ENCODE data around the gene AAK1.
A peak's percentile ranks its signal among the peaks of the same experiment; 100 is the strongest.

AAK1 gene

DNA sequence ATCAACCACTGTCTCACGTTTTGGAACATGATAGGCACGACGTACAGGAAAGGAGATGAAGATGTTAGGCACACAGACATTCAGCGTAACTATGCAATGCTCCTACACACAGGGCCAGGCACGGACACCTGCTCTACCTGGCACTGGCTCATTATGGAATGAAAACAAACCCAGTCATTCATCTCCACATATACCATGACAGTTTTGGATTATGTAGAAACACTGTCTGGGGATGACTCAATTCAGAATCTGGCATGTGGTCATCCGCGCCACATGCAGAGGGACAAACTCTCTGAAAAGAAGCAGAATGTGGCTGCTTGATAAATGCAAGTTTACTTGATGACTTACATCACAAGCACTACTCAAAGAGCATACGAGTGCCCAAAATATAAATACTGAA is 176.8 kb downstream of the AAK1 start:
- TF ChIP-seq, protein P1, sequence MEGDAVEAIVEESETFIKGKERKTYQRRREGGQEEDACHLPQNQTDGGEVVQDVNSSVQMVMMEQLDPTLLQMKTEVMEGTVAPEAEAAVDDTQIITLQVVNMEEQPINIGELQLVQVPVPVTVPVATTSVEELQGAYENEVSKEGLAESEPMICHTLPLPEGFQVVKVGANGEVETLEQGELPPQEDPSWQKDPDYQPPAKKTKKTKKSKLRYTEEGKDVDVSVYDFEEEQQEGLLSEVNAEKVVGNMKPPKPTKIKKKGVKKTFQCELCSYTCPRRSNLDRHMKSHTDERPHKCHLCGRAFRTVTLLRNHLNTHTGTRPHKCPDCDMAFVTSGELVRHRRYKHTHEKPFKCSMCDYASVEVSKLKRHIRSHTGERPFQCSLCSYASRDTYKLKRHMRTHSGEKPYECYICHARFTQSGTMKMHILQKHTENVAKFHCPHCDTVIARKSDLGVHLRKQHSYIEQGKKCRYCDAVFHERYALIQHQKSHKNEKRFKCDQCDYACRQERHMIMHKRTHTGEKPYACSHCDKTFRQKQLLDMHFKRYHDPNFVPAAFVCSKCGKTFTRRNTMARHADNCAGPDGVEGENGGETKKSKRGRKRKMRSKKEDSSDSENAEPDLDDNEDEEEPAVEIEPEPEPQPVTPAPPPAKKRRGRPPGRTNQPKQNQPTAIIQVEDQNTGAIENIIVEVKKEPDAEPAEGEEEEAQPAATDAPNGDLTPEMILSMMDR (conservative IDR thresholded peaks at IDR 0.05; ENCODE audit: low read length), result no peak
- no peak overlapping the region for H3K4me3 ChIP-seq (ENCODE audit: low read length)
- DNase-seq (ENCODE audit: low read depth), result no peak

DNA sequence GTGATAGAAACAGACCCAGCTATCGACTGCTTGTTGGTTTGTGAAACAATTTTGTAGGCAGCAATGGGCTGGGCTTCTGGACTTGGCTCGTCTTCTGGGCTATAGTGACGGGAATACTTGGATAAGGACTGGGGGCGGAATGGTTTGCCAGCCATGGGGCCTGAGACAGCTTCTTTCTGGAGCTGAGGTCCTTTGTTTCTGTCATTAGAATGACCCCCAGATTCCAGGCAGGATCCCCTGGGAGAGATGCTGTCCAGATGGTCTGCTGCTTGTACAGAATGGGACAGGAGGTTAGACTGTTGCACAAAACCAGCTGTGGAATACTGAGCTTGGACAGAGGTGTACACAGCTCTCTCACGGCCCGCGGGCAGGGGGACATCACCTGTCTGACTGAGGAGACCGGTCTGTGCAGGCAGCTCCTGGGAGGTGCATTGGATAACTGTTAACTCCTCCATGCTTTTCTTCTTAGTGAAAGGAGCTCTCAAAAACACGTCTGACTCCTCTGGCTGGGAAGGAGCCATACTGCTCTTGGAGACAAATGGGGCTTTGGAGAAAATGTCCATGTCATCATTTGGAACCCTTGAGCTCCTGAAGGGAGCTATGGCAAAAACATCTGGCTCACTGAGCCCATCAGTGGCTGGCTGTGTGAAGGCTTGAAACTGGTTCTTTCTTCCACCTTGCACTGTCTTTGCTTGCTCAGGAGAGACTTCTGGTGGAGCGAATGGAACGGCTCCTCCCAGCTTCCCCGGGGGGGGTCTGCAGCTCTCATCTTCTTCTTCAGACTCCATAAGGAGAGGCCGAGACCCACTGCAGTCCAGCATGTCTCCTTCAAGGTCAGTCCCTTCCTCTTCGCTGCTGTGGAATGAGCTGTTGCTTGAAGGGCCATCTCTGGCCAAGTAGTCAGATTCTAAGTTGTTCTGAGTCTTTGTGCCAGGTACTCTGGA is 177.8 kb downstream of the AAK1 start:
- H3K4me3 ChIP-seq (ENCODE audit: low read length), result no peak overlapping the region
- DNase-seq (ENCODE audit: low read depth), result no peak
- TF ChIP-seq, protein P1 (conservative IDR thresholded peaks at IDR 0.05; ENCODE audit: low read length), result no peak

DNA sequence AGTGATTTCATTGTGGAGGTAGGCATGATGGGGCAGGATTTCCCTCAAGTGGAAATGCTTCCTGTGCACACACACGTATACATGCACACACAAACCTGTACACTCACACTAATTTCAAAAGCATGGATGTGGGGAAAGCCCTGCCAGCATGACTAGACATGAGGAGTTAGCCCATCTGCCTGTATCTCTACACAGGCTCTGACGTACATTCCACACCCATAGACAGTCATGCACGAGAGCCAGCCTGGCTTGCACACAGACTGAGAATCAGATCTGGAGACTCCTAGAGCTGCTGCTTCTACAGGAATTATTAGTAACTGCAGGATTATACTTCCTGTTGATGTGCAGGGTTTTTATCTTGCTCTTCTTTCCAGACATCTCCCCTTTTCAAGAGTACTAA is 179.0 kb downstream of the AAK1 start:
- TF ChIP-seq, protein P1 (conservative IDR thresholded peaks at IDR 0.05; ENCODE audit: low read length), result no peak
- no peak overlapping the region for H3K4me3 ChIP-seq (ENCODE audit: low read length)
- DNase-seq (ENCODE audit: low read depth), result peak; percentile 66

DNA sequence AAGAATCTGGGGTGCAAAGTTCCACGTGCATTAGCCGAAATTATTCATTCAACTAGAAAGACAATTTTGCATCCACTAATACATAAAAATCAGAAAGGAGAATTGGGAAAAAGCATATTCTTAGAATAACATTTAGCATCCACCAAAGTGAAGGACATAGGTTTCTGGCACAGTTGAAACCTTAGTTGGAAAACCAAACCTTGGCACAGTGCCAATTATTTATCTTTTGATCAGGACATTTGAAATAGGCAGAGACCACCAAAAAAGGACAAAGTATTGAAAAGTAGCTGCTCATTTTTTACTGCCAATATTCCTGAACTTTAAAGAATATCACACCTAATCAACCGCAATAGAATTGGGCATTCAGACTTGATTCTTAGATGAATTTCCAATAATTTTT is 180.8 kb downstream of the AAK1 start:
- no peak overlapping the region for H3K4me3 ChIP-seq (ENCODE audit: low read length)
- TF ChIP-seq, protein P1 (conservative IDR thresholded peaks at IDR 0.05; ENCODE audit: low read length), result no peak
- no peak for DNase-seq (ENCODE audit: low read depth)

DNA sequence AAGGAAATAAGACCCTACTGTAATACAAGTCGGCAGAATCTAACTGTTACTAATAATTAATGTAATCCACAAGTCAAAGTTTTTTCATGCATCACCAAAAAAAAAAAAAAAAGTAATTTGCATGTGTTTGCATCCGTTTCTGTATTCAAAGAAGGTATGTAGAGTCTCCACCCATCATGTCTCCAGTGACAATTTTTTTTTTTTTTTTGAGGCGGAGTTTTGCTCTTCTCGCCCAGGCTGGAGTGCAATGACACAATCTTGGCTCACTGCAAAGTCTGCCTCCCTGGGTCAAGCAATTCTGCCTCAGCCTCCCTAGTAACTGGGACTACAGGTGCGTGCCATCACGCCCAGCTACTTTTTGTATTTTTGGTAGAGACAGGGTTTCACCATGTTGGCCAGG is 182.1 kb downstream of the AAK1 start:
- no peak overlapping the region for H3K4me3 ChIP-seq (ENCODE audit: low read length)
- DNase-seq (ENCODE audit: low read depth), result no peak
- TF ChIP-seq, protein P1 (conservative IDR thresholded peaks at IDR 0.05; ENCODE audit: low read length), result no peak

DNA sequence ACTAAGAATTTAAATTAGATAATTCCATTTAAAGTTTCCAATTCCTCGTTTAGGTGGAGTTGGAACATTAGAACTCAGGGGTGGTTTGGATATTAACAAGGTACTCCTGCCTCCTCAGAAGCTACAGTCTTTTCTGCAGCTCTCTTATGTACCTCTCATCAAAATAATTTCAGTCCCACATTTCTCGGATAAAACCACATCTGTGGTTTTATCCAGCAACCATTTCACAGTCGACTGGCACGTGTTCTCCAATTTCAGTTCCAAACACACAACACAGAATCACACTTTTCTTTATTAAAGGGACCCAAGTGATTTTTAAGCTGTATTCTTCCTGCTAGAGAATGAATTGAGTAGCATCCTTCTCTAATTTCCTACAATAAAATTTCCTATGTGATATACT is 183.6 kb downstream of the AAK1 start:
- DNase-seq (ENCODE audit: low read depth), result no peak

More for the DNA sequence above, 183.6 kb downstream of the AAK1 start:
- H3K4me3 ChIP-seq (ENCODE audit: low read length), result no peak overlapping the region
- TF ChIP-seq, protein P1 (conservative IDR thresholded peaks at IDR 0.05; ENCODE audit: low read length), result no peak
